Neural progenitor cell (in vitro differentiated cells): ENCODE results near the gene JUND.

Experiments used
- EZH2 ChIP-seq: fragments of 200-600 bp; sonication (generic); IDR thresholded peaks from 2 replicates; pipeline ENCODE4 v1.6.1; 2017; ENCODE audit warnings: antibody characterized with exemption, mild to moderate bottlenecking, moderate library complexity
- TF ChIP-seq, protein P1 (sequence below): fragments of 200-600 bp; sonication (generic); IDR thresholded peaks from 2 replicates; pipeline ENCODE4 v1.5.1; 2017; ENCODE audit warnings: antibody characterized with exemption, mild to moderate bottlenecking

DNA sequence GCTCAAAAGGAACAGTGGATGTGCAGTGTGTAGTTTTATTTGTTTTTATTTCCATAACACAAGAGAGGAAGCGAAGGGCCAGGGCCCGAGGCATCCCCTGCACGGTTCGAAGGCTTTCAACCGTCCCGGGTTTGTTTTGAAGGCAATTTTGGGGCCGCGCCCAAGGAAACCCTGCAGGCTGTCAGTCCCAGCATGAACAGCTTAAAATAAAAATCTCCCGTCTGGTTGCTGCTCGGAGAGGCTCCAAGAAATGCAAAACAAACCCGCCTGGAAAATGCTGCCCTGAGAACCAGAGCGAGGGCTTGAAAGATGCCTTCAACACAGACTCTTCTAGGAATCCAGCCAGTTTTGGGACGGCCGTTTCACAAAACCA, 25.5 kb upstream of the JUND start:
- TF ChIP-seq, protein P1, sequence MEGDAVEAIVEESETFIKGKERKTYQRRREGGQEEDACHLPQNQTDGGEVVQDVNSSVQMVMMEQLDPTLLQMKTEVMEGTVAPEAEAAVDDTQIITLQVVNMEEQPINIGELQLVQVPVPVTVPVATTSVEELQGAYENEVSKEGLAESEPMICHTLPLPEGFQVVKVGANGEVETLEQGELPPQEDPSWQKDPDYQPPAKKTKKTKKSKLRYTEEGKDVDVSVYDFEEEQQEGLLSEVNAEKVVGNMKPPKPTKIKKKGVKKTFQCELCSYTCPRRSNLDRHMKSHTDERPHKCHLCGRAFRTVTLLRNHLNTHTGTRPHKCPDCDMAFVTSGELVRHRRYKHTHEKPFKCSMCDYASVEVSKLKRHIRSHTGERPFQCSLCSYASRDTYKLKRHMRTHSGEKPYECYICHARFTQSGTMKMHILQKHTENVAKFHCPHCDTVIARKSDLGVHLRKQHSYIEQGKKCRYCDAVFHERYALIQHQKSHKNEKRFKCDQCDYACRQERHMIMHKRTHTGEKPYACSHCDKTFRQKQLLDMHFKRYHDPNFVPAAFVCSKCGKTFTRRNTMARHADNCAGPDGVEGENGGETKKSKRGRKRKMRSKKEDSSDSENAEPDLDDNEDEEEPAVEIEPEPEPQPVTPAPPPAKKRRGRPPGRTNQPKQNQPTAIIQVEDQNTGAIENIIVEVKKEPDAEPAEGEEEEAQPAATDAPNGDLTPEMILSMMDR: no peak
- no peak for TF ChIP-seq EZH2
